IMR-90 (cell line): ENCODE data around the gene PSMA7. TPM values are rescaled to one million over a fixed set of nuclear protein-coding genes. Genes with fewer than 3 reads are reported as not detected.

ENCODE experiments used
- ATAC-seq: fragments of 200-7000 bp; cut with Tn5 transposase; 2 replicates; pipeline ENCODE4 v1.9.1; 2020; ENCODE audit warnings: low read depth, mild to moderate bottlenecking, moderate library complexity
- BruUV-seq: library from RNA; stranded (reverse); fragments of 400-500 nt; replicated peaks from 2 replicates; lab custom pipeline; 2021; lab: Mats Ljungman, UMichigan
- CTCF ChIA-PET: fragments of 300-600 bp; formaldehyde crosslinking; extraction: SDS; loops from one replicate; lab custom pipeline; 2021; ENCODE audit warnings: antibody characterized with exemption; lab: Yijun Ruan, JAX
- POLR2A ChIA-PET: fragments of 300-600 bp; sonication (Branson Sonifier 250); formaldehyde crosslinking; loops from one replicate; lab custom pipeline; 2022; ENCODE audit warnings: antibody characterized with exemption; ENCODE audit not compliant: unreplicated experiment; lab: Charles Lee
- DNase-seq: peaks from one replicate; pipeline ENCODE4 v3.0.0; 2013
- H2AFZ ChIP-seq: replicated peaks from 2 replicates; pipeline ENCODE3; 2013; ENCODE audit warnings: low read length, mild to moderate bottlenecking; ENCODE audit not compliant: poor library complexity
- H2AK5ac ChIP-seq: 2 replicates; pipeline ENCODE4 v1.6.1; 2013; ENCODE audit warnings: low read depth, low read length, inconsistent platforms
- H2AK9ac ChIP-seq: replicated peaks from 2 replicates; pipeline ENCODE3; 2013; ENCODE audit warnings: mild to moderate bottlenecking, low read depth, low read length, moderate library complexity; ENCODE audit not compliant: poor library complexity
- H2BK120ac ChIP-seq: 2 replicates; pipeline ENCODE4 v1.6.1; 2013; ENCODE audit warnings: low read depth, low read length, inconsistent platforms
- H2BK15ac ChIP-seq: 3 replicates; pipeline ENCODE4 v1.6.1; 2013; ENCODE audit warnings: low read depth, low read length, inconsistent platforms
- H2BK20ac ChIP-seq: 2 replicates; pipeline ENCODE4 v1.6.1; 2013; ENCODE audit warnings: low read depth, mild to moderate bottlenecking, inconsistent platforms, low read length, moderate library complexity
- H2BK5ac ChIP-seq: 2 replicates; pipeline ENCODE4 v1.6.1; 2013; ENCODE audit warnings: mild to moderate bottlenecking, low read depth, low read length, inconsistent platforms; ENCODE audit not compliant: poor library complexity, severe bottlenecking
- H3K14ac ChIP-seq: replicated peaks from 2 replicates; pipeline ENCODE4 v1.6.1; 2013; ENCODE audit warnings: low read depth, low read length, inconsistent platforms
- H3K18ac ChIP-seq: 2 replicates; pipeline ENCODE4 v1.6.1; 2013; ENCODE audit warnings: low read depth, low read length, control low read depth
- H3K23ac ChIP-seq: 2 replicates; pipeline ENCODE4 v1.6.1; 2013; ENCODE audit warnings: low read depth, low read length, inconsistent platforms
- H3K27ac ChIP-seq: 2 replicates; pipeline ENCODE4 v1.5.1; 2013; ENCODE audit warnings: mild to moderate bottlenecking, control low read depth, low read length; ENCODE audit not compliant: insufficient read depth
- H3K27me3 ChIP-seq: 2 replicates; pipeline ENCODE4 v1.6.1; 2013; ENCODE audit warnings: low read length; ENCODE audit not compliant: control insufficient read depth, insufficient read depth
- H3K36me3 ChIP-seq: 2 replicates; pipeline ENCODE4 v1.6.1; 2013; ENCODE audit warnings: low read length, mixed read lengths; ENCODE audit not compliant: control insufficient read depth, insufficient read depth
- H3K4ac ChIP-seq: 2 replicates; pipeline ENCODE4 v1.6.1; 2013; ENCODE audit warnings: low read depth, low read length, inconsistent platforms
- H3K4me1 ChIP-seq: 2 replicates; pipeline ENCODE4 v1.6.1; 2013; ENCODE audit warnings: low read length, mixed read lengths; ENCODE audit not compliant: control insufficient read depth, insufficient read depth
- H3K4me2 ChIP-seq: 2 replicates; pipeline ENCODE4 v1.6.1; 2013; ENCODE audit warnings: low read depth, mild to moderate bottlenecking, control low read depth, low read length, moderate library complexity
- H3K4me3 ChIP-seq: 2 replicates; pipeline ENCODE4 v1.5.1; 2013; ENCODE audit warnings: low read depth, mild to moderate bottlenecking, control low read depth, low read length, moderate library complexity; ENCODE audit not compliant: insufficient read depth
- H3K56ac ChIP-seq: 2 replicates; pipeline ENCODE4 v1.6.1; 2013; ENCODE audit warnings: low read length, inconsistent platforms; ENCODE audit not compliant: insufficient read depth; ENCODE audit errors: extremely low read depth
- H3K79me1 ChIP-seq, 2 experiments: 2 replicates each; pipeline ENCODE4 v1.6.1; 2013; ENCODE audit warnings: low read length in 2 of 2, inconsistent platforms in 1 of 2, low read depth in 1 of 2
- H3K9ac ChIP-seq: 2 replicates; pipeline ENCODE4 v1.6.1; 2013; ENCODE audit warnings: low read depth, low read length, control low read depth
- H3K9me1 ChIP-seq: 2 replicates; pipeline ENCODE4 v1.6.1; 2013; ENCODE audit warnings: low read length, inconsistent platforms; ENCODE audit not compliant: insufficient read depth
- H3K9me3 ChIP-seq: 2 replicates; pipeline ENCODE4 v1.6.1; 2013; ENCODE audit warnings: low read length; ENCODE audit not compliant: control insufficient read depth, insufficient read depth
- H4K20me1 ChIP-seq: 2 replicates; pipeline ENCODE4 v1.6.1; 2013; ENCODE audit warnings: low read length, inconsistent platforms; ENCODE audit not compliant: insufficient read depth
- H4K5ac ChIP-seq: 2 replicates; pipeline ENCODE4 v1.6.1; 2013; ENCODE audit warnings: mild to moderate bottlenecking, low read depth, low read length, control low read depth
- H4K8ac ChIP-seq, 2 experiments: 2 replicates each; pipeline ENCODE4 v1.6.1; 2013; ENCODE audit warnings: low read depth in 2 of 2, low read length in 2 of 2, control low read depth in 1 of 2, inconsistent platforms in 1 of 2
- H4K91ac ChIP-seq: 2 replicates; pipeline ENCODE4 v1.6.1; 2013; ENCODE audit warnings: low read depth, low read length, inconsistent platforms; ENCODE audit not compliant: insufficient read depth
- BHLHE40 ChIP-seq: fragments of 150-350 bp; IDR thresholded peaks from 2 replicates; pipeline ENCODE4 v1.6.1; 2016; ENCODE audit warnings: mild to moderate bottlenecking, low read depth, low read length
- CEBPB ChIP-seq: IDR thresholded peaks from 2 replicates; pipeline ENCODE4 v1.6.1; 2012; ENCODE audit warnings: low read depth, low read length, improper control_type of control experiment
- CHD1 ChIP-seq: IDR thresholded peaks from 2 replicates; pipeline ENCODE4 v1.6.1; 2012; ENCODE audit warnings: low read depth, low read length, improper control_type of control experiment
- CTCF ChIP-seq: conservative IDR thresholded peaks from 2 replicates; pipeline ENCODE4 v1.5.1; 2012; ENCODE audit warnings: mild to moderate bottlenecking, low read depth, low read length, improper control_type of control experiment
- ELK1 ChIP-seq: fragments of 150-350 bp; IDR thresholded peaks from 2 replicates; pipeline ENCODE4 v1.6.1; 2016; ENCODE audit warnings: low read depth, mild to moderate bottlenecking, low read length, moderate library complexity, borderline replicate concordance
- FOS ChIP-seq: fragments of 150-350 bp; IDR thresholded peaks from 2 replicates; pipeline ENCODE4 v1.6.1; 2016; ENCODE audit warnings: low read depth, low read length
- MAFK ChIP-seq: IDR thresholded peaks from 2 replicates; pipeline ENCODE4 v1.6.1; 2012; ENCODE audit warnings: low read depth, low read length, improper control_type of control experiment
- MAZ ChIP-seq: IDR thresholded peaks from 2 replicates; pipeline ENCODE4 v1.6.1; 2012; ENCODE audit warnings: low read depth, mild to moderate bottlenecking, low read length, improper control_type of control experiment, moderate library complexity, borderline replicate concordance
- MXI1 ChIP-seq: IDR thresholded peaks from 2 replicates; pipeline ENCODE4 v1.6.1; 2012; ENCODE audit warnings: low read depth, mild to moderate bottlenecking, low read length, moderate library complexity, borderline replicate concordance
- NFE2L2 ChIP-seq: fragments of 150-350 bp; IDR thresholded peaks from 2 replicates; pipeline ENCODE4 v1.6.1; 2016; ENCODE audit warnings: low read depth, mild to moderate bottlenecking, low read length
- RAD21 ChIP-seq: IDR thresholded peaks from 2 replicates; pipeline ENCODE4 v1.6.1; 2012; ENCODE audit warnings: low read length, improper control_type of control experiment
- RCOR1 ChIP-seq: IDR thresholded peaks from 2 replicates; pipeline ENCODE4 v1.6.1; 2012; ENCODE audit warnings: mild to moderate bottlenecking, low read length, improper control_type of control experiment; ENCODE audit not compliant: insufficient replicate concordance
- RFX5 ChIP-seq: IDR thresholded peaks from 2 replicates; pipeline ENCODE4 v1.8.0; 2012; ENCODE audit warnings: low read depth, mild to moderate bottlenecking, low read length, moderate library complexity
- SMC3 ChIP-seq: fragments of 150-350 bp; IDR thresholded peaks from 2 replicates; pipeline ENCODE4 v1.6.1; 2016; ENCODE audit warnings: low read depth, mild to moderate bottlenecking, antibody characterized with exemption, low read length, moderate library complexity
- USF2 ChIP-seq: fragments of 150-350 bp; IDR thresholded peaks from 2 replicates; pipeline ENCODE4 v1.6.1; 2017; ENCODE audit warnings: mild to moderate bottlenecking, antibody characterized with exemption, low read length, low read depth
- WGBS, 2 experiments: methylation state at CpG; one replicate each; pipeline versions ENCODE4 v1.1.5 to v1.1.7; 2013; ENCODE audit warnings: missing lambda C conversion rate in 2 of 2; ENCODE audit not compliant: insufficient read length in 1 of 2; ENCODE audit errors: extremely low coverage in 2 of 2; 5-methylcytosine and 5-hydroxymethylcytosine counted together
- dilution Hi-C: fragments of 300-500 bp; cut with HindIII; formaldehyde crosslinking; loops from one replicate; pipeline ENCODE4 v1.14.3; 2018; ENCODE audit warnings: low sequenced_read_pairs; ENCODE audit not compliant: unreplicated experiment
- in situ Hi-C: fragments of 300-500 bp; cut with MboI; formaldehyde crosslinking; loops from 3 replicates; pipeline ENCODE4 v1.14.3; 2019; ENCODE audit warnings: low sequenced_read_pairs, inconsistent platforms, mixed read lengths
- intact Hi-C: fragments of 100-400 bp; cut with micrococcal nuclease; formaldehyde crosslinking; loops from 2 replicates; pipeline ENCODE4 v1.10.0; 2022
- polyA plus RNA-seq, 3 experiments: library from polyadenylated mRNA; depleted of rRNA; stranded (reverse); fragments of >200 nt; gene quantifications; 2 replicates each; pipeline ENCODE4 v1.2.3, GENCODE V29; 2012; ENCODE audit warnings: low replicate concordance in 1 of 3
- total RNA-seq: library from RNA; depleted of rRNA; stranded (reverse); fragments of >200 nt; gene quantifications from 2 replicates; pipeline ENCODE4 v1.2.3, GENCODE V29; 2012

The PSMA7 gene
- total and polyA plus RNA-seq, 2 of the 4 experiments (the other 2 are of a cell fraction), result 417 to 458 TPM

- intact Hi-C loops, result no loop called here
- Histone ChIP-seq H2BK15ac (no peak overlapping the region), H4K5ac (no peak overlapping the region), H2AFZ (no peak overlapping the region), H3K36me3 (peaks cover 21% of the 10 kb centered on the region), H3K14ac (no peak overlapping the region), H4K20me1 (peaks cover 25% of the 10 kb centered on the region; the same call in 1 of the 2 replicates), H3K4me2 (no peak overlapping the region), H2BK5ac (no peak overlapping the region), H3K27ac (no peak overlapping the region), H3K4me3 (no peak overlapping the region), H3K18ac (no peak overlapping the region), H3K9ac (no peak overlapping the region), H3K79me1 (peaks cover 15 to 63% of the 10 kb centered on the region in 2 experiments), H2BK120ac (no peak overlapping the region), H4K8ac (no peak overlapping the region), H2AK5ac (no peak overlapping the region), H3K4me1 (peaks cover 3% of the 10 kb centered on the region), H3K23ac (no peak overlapping the region), H3K27me3 (no peaks in the 10 kb centered on the region), H3K4ac (no peak overlapping the region), H3K9me3 (no peaks in the 10 kb centered on the region), H4K91ac (no peak overlapping the region), H2AK9ac (no peak overlapping the region), H2BK20ac (no peak overlapping the region), H3K56ac (no peak overlapping the region), H3K9me1 (peaks cover 2% of the 10 kb centered on the region; the same call in 1 of the 2 replicates)
- DNase-seq (no peak), ATAC-seq (no peak)
- POLR2A ChIA-PET, result no interaction called here
- in situ Hi-C loops, result no loop called here
- CTCF ChIA-PET, result no interaction called here
- dilution Hi-C loops, result no loop called here
- 69% methylated on average over 8 of the region's 25 CpGs; no CpG with 5 or more reads in 1 of the 2 experiments for WGBS, 2 experiments
- BruUV-seq, result no TSS peak
- TF ChIP-seq MAZ, result no peak
- no peak for TF ChIP-seq FOS
- TF ChIP-seq ELK1, result no peak
- TF ChIP-seq RAD21, result no peak
- no peak for TF ChIP-seq SMC3
- TF ChIP-seq CHD1, result no peak
- no peak for TF ChIP-seq CEBPB
- no peak for TF ChIP-seq MAFK
- TF ChIP-seq MXI1, result no peak
- no peak for TF ChIP-seq CTCF
- no peak for TF ChIP-seq NFE2L2
- TF ChIP-seq USF2, result no peak
- TF ChIP-seq RCOR1, result no peak
- no peak for TF ChIP-seq BHLHE40
- TF ChIP-seq RFX5, result no peak
These were observed 47.6 kb upstream of the PSMA7 start for GRCh38 chr20:62190639-62191411.
